Measurements from ENCODE around the gene FOXC2.

DNA sequence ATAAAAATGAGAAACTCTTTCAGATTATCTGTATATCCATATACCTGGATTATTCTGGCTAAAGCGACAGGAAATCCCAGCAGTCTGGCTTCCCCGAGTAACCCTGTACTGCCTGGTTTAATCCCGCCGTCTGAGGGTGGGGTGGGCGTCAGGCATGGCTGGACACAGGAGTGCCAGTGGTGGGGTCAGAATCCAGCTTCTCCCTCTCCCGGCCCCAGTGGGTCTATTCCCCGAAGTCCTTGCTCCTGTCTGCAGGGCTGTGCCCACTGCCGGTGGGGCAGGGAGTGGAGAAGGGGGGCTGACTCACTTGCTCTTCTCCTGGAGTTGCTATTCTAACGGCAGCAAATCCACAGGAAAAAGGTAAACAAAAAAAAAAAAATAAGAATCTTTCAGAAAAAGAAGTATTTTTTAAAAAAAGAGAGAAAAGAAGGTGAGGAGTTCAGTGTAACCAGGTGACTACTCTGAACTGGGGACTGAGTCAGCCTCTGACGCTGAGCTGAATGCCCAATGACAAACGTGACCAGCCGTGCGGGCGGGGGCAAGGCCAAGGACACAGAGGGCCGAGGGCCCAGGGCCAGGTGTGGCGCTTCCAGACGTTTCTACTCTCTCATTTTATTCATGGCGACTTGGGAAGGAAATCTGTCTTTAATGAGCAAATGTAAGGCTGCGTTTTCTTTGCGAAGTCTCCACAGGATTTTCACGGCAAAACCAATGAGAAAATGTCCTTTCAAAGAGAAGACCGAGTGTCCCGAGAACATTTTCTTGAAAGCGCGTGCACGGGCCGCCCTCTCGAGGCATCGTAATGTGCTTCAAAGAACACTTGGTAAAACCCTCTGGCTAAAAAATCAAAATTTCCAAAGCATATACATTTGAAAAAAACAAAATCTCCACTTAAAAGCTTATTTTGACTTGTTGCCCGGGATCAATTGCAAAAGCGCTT, 36.1 kb upstream of the FOXC2 start:
- no peak for TF ChIP-seq POLR2A (IDR thresholded peaks at IDR 0.05)
- no peak for TF ChIP-seq CTCF (IDR thresholded peaks at IDR 0.05)
